ENCODE measurements around the gene ZSCAN20. TPM values are rescaled to one million over a fixed set of nuclear protein-coding genes. Genes with fewer than 3 reads are reported as not detected.
A peak's percentile ranks its signal among the peaks of the same experiment; 100 is the strongest.

The ZSCAN20 gene
- polyA plus RNA-seq, 1 donor: 5.9 TPM

- no peak for DNase-seq
Measured at GRCh38 chr1:33443080-33443704, 29.3 kb upstream of the ZSCAN20 start.

- DNase-seq: peak; percentile 68
Measured at GRCh38 chr1:33443705-33444180, 28.7 kb upstream of the ZSCAN20 start.

- DNase-seq: no peak
Measured at GRCh38 chr1:33445108-33445507, 27.3 kb upstream of the ZSCAN20 start.

GRCh38 chr1:33446590-33446989 lies 25.9 kb upstream of the ZSCAN20 start:
- no peak for DNase-seq

- no peak for DNase-seq
Measured at GRCh38 chr1:33454646-33455282, 17.7 kb upstream of the ZSCAN20 start.

GRCh38 chr1:33455539-33456501 lies 16.6 kb upstream of the ZSCAN20 start:
- DNase-seq: peak; percentile 82

- no peak for DNase-seq
Measured at GRCh38 chr1:33456502-33456886, 16.0 kb upstream of the ZSCAN20 start.

GRCh38 chr1:33459691-33460090 lies 12.8 kb upstream of the ZSCAN20 start:
- DNase-seq: no peak

GRCh38 chr1:33460144-33460543 lies 12.3 kb upstream of the ZSCAN20 start:
- DNase-seq: no peak

GRCh38 chr1:33460947-33461629 lies 11.4 kb upstream of the ZSCAN20 start:
- DNase-seq: no peak

- DNase-seq: no peak
Measured at GRCh38 chr1:33462405-33463164, 9.9 kb upstream of the ZSCAN20 start.

GRCh38 chr1:33464552-33464951 lies 7.9 kb upstream of the ZSCAN20 start:
- DNase-seq: no peak

- no peak for DNase-seq
Measured at GRCh38 chr1:33465316-33465715, 7.1 kb upstream of the ZSCAN20 start.

- peak; percentile 50 for DNase-seq
Measured at GRCh38 chr1:33466159-33466558, 6.3 kb upstream of the ZSCAN20 start.

GRCh38 chr1:33468011-33468410 lies 4.4 kb upstream of the ZSCAN20 start:
- no peak for DNase-seq

GRCh38 chr1:33468531-33468930 lies 3.9 kb upstream of the ZSCAN20 start:
- no peak for DNase-seq

GRCh38 chr1:33468967-33469366 lies 3.5 kb upstream of the ZSCAN20 start:
- no peak for DNase-seq

- no peak for DNase-seq
Measured at GRCh38 chr1:33469691-33470090, 2.8 kb upstream of the ZSCAN20 start.

- peak; percentile 85 for DNase-seq
Measured at GRCh38 chr1:33470495-33471012, 1.9 kb upstream of the ZSCAN20 start.

GRCh38 chr1:33471416-33471815 lies 1.0 kb upstream of the ZSCAN20 start:
- no peak for DNase-seq

- DNase-seq: no peak
Measured at GRCh38 chr1:33473900-33474299, 1.5 kb downstream of the ZSCAN20 start.
